UCSD-AML1 (cell line): Measurements from ENCODE around the gene CLEC2L.

Experiments used
- DNase-seq: peaks from one replicate; lab custom pipeline; 2025; ENCODE audit not compliant: unreplicated experiment; lab: John Stamatoyannopoulos, UW

CLEC2L gene

DNA sequence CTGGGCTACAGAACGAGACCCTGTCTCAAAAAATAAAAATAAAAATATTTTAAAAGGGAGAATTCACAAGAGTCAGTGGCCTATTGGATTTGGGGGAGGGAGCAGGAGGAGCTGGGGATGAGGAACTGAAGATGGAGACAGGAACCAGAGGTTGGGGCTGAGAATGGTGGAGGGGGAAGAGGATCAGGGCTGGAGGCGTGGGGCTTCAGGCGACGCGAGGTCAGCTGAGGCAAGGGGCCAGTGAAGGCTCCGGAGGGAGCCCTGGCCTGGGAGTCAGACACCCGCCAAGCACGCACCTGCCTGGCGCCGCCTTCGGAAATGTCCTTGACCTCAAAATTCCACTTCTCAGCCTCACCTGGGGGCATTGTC lies 671 bp upstream of the CLEC2L start:
- no peak for DNase-seq

DNA sequence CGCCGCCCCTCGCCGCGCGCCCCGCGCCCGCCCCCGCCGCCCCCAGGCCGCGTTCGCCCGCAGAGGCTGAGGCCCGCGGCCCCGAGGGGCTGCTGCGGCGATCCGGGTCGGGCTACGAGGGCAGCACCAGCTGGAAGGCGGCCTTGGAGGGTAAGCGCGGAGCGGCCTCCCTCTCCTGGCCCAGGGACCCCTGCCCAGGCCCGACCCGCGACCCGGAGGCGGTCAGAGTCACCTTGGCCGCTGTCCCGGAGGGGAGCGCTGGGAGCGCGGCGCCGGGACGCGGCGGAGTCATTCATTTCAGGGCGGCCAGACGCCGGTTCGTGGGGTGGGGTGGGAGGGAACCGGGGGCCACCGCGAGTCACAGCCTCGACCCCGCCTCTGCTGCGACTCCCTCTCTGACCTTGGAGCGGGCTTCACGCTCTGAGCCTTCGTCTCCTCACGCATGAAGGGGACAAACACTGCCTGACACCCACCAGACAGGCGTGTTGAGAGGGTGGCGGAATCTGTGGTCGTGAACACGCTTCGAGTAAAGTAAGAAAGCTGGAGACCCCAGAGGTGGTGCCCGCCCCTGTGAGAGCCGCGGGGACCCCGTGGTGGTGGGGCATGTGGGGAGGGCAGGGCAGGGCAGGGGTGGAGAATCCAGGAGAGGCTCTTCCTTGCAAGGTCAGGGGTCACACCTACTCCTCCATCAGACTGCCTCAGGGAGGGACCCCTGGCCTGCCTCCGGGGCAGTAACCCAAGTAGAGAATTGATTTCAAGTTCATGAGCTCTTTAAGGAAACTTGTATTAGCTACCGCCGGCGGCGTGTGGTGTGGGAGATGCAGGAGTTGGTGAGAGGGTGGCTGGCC lies 707 bp downstream of the CLEC2L start:
- no peak for DNase-seq

DNA sequence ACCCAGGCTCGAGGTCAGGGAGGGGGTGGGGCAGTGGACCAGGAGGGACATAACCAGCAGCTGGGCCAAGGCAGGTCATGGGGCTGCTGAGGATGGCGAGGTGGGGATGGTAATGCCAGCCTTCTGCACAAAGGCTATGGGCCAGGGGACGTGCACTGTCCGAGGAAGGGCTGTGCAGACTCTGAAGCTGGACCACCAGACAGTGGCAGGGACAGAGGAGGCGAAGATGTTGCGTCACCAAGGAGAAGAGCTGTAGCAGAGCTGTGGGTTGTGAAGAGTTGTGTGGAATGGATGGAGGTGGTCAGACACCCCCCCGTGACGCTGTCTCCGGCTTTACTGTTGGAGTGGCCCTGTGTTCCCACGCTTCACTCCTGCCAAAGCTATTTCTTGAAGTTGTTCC lies 1.8 kb downstream of the CLEC2L start:
- no peak for DNase-seq

DNA sequence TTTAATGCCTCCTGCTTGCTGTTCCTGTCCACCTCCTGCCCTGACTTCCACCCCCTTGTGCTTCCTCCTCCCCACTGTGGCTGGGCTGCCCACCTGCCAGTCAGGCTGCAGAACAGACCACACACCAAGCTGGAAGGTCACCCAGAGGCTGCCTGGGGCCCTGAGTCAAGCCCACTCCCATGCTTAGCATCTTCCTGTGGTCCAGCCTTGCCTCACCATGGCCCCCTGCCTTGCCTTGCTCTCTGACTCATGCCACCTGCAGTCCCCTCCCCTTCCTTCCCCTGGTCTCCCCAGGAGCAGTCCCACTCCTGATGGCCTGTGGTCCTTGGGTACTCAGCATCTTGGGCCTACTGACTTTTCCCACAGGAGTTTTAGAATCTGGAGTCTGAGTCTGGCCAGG lies 2.3 kb downstream of the CLEC2L start:
- peak; percentile 20 for DNase-seq

DNA sequence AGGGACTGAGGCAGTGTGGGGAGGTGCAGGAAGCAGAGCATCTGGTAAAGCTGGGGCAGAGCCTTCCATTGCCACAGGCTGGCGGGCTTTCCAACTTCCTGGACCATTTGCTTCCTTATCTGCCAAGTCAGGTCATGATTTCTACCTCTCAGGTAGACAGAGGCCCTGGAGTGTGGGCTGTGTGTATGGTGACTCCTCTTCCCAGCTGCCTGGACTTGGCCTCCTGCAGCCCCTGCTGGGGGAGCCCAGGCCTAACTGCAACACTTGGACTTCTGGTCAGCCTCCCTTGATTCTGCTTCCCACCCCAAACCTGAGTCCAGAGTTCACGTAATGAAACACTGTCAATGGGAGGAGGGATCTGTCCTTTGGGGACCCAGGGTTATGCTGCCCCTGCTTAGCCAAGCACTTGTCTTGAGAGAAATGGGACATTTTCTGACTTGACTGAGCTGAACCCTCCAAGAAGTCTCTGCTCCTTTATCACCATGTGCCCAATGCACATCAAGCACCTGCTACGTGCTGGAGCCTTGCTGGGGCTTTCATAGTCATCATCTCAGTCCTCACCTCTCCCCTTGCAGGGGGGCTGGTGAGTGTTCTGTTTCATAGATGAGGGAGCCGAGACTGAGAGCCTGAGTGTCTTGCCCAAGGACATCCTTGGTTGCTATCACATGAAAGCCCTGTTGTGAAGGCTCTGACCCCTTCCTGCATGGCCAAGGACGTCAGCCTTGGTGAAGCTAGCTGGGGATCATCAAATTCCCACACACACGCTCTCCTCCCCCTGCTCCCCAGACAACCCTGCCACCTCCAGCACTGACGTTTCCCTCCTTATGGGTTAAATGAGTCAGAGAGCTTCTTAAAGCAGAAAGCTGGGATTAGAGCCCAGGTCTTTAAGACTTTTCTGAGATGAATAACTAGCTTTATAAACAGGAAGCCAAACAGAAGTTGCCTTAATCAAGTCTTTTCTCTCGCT lies 3.4 kb downstream of the CLEC2L start:
- no peak for DNase-seq

DNA sequence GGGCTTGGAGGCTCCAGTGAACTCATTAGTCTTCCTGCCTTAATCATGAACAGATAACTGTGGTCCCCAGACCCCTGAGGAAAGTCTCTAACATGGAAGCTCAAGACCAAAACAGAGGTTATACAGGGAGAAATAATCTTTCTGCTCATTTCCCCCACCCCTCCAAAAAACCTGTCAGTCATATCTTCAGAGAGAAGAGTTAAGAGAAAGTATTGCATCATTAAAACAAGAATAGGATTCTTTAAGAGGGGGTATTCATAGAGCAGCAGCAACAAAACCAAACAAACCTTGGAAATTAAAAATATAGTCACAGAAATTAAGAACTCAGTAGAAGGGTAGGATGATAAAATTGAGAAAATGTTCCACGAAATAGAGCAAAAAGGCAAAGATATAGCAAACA lies 7.6 kb downstream of the CLEC2L start:
- DNase-seq, result no peak

DNA sequence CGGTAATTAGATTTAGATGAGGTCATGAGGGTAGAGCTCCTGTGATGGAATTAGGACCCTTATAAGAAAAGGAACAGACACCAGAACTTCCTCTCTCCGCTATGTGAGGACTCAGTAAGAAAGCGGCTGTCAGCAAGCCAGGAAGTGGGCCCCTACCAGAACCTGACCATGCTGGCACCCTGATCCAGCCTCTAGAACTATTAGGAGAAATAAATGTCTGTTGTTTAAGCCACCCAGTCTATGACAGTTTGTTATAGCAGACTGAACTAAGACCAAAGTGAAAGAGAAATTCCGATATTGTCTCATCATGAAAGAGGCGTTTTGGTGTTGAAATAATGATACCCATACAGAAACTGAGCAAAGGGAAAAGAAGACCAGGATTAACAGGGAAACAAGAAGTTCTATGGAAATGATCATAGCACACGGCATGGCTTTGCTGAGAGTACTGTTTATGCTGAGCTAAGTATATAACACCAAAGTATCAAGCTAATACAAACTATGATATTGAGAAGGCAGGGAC lies 9.2 kb downstream of the CLEC2L start:
- no peak for DNase-seq

DNA sequence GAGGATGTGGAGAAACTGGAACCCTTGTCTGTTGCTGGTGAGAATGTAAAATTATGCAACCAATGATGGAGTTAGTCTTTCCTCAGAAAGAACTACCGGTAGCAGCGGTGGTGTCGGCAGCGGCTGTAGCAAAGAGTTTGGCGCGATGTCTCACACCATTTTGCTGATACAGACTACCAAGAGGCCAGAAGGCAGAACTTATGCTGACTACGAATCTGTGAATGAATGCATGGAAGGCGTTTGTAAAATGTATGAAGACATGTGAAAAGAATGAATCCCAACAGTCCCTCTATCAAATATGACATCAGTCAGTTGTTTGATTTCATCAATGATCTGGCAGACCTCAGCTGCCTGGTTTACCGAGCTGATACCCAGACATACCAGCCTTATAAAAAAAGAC lies 10.6 kb downstream of the CLEC2L start:
- DNase-seq, result no peak

DNA sequence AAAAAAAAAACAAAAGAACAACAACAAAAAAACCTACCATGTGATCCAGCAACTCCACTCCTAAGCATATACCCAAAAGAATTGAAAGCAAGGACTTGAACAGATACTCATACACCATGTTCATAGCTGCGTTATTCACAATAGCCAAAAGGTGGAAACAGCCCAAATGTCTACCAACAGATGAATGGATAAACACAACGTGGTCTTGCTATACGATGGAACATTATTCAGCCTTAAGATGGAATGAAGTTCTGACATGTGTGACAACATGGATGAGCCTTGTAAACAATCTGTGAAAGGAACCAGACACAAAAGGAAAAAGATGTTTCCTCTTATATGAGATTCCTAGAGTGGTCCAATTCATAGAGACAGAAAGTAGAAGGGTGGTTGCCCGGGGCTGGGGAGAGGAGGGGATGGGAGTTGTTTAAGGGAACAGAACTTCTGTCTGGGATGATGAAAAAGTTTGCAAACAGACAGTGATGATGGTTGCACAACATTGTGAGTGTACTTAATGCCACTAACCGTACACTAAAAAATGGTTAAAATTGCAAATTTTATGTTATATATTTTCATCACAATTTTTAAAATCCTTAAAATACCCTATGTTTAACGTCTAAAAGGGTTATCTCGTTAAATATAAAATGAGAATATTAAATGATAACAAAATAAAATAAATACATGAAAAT lies 11.6 kb downstream of the CLEC2L start:
- no peak for DNase-seq

DNA sequence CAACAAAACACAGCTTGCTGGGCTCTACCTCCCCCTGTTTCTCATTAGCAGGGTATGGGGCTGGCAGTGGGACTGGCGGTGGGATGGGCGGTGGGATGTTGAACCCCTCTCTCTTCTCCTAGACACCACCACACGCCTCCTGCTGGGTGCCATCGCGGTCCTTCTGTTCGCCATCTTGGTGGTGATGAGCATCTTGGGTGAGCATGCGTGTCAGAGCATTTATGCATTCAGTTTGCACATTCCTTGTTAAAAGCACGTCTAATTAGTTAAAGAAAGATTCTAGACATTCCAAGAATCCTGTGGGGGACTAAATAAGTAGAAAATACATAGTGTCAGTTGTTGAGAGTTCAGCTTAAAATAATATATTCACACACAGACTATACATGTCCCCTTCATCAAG lies 12.7 kb downstream of the CLEC2L start:
- no peak for DNase-seq

DNA sequence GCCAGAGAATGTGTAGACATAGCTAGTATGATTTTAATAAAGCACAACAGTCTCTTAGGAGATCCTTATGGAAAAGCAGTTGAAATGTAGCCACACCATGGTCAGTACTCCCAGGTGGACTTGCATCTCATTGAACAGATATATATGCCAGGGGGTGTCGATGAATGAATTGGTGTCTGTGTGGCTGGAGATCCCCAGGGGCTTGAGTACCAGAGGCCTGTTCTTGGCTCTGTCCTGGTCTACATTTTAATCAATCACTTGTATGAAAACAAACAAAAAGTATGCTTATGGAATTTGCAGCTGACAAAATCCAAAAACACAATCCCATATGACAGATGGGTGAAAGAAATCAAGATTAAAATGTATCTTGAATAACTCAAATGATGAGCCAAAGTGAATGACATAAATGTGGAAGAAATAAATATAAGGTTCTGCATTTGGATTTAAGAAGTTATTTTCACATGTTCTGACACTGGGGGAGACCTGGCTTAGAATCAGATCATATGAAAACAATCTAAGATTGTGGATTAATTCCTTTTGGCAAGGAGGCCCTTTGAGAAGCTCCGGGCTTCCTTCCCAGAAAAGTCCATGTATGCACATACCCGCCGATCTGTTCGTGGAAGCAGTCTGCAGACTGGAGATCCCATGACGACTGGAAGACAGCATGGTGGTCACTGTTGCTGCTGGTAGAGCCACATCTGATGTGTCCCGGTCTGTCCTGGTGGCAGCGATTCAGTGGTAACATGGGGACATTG lies 15.6 kb downstream of the CLEC2L start:
- no peak for DNase-seq

DNA sequence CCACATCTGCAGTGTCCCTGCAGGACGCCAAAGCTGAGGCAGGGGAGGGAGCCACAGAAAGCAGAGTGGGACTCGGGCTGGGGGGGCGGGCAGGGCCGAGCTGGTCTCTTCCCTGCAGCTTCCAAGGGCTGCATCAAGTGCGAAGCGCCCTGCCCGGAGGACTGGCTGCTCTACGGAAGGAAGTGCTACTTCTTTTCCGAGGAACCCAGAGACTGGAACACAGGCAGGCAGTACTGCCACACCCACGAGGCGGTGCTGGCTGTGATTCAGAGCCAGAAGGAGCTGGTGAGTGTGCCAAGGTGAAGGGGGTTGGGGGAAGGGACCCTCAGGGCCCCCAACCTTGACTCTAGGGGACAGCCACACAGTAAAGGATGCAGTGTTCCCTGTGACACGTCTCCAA lies 16.7 kb downstream of the CLEC2L start:
- no peak for DNase-seq

DNA sequence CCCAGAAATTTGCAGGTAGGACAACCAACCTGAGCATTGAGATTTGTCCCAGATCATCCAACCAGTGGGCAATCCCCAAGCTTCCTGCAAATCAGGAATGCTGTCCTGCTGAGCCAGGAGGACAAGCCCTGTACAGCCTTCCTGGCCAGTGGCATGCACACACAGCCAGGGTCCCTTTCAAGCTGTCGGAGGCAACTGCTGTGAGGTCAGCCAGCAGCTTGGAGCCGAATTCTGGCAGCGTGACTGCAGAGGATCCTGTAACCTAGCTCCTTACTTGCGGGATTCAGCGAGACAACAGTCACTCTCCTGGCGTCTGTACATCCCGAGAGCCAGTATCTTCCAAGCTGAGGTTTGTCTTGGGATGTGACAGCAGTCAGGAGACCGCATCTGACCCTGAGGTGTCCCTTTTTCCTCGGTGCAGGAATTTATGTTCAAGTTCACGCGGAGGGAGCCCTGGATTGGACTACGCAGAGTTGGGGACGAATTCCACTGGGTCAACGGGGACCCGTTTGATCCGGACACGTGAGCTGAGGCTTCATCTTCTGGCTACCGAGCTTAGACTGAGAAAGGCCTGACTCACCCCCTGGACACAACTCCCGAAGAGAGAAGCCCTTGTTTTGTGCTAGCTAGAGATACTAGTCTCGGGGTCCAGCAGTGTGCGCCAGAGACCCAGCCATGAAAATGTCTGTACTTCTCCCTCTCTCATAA lies 18.3 kb downstream of the CLEC2L start:
- DNase-seq, result no peak

DNA sequence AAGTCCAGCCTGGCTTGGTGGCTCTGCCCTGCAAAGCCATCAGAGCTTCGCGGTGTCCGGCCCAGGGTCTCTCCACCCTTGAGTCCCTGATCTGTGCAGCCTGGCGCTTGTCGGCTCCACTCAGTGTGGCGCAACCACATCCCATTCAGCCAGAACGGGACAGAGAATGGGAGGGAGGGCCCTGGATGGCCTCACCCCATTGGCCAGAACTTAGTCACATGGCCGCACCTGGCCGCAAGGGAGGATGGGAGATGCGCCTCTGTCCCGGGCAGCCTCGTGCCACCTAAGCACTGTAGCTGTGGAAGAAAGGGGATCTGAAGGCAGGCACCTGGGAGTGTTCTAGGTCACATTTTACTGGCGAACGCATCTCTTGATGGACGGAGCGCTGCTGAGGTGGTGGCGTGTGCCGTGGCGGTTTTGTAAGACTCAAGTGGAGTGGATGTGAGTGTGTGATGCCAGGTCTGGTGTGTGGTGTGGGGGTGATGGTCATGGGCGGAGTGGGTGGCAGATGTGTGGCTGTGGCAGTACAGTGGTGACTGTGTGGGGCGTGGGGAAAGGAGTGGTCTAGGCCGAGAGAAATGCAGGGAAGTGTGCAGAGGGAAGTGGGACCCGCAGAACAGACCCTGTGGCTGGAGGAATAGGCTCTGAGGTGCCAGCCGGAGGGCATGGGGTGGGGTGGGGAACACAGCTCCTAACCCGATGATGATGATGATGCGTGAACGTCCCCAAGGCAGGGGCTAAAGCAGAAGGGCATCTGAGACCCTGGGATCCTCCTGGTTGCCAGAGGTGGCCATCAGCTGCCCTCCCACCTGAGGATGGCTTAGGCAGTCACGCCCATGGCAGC lies 19.0 kb downstream of the CLEC2L start:
- DNase-seq, result no peak

DNA sequence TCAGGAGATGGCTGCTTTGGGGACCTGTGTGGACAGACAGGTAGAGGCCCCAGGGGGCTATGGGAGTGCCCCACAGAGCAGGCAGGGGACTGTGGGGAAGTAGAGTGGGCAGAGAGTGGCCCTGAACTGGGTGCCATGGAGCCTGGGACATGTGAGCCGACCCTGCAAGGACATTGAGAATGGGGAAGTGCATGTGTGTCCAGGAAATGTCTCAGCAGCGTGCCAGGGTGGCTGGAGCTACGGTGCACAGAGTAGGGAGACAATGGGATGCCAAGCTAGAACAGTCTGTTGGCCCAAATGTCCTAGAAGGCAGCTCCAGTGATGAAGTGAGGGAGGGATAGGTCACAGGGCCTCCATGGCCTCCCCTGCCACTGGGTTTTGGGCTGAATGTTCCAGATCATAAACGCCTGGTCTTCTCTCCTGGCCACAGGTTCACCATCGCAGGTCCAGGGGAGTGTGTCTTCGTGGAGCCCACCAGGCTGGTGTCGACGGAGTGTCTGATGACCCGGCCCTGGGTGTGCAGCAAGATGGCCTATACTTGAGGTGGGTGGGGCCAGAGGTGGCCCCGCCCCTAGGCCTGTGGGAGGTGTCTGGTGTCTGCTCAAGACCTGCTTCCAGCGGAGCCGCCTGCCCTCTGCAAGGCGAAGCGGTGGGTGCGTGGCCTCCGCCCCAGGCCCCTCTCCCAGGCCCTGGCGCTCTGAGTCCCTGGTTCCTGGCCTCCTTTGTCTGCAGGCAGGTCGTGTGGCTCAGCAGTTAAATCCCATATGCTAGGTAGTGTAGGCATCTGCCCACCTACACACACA lies 20.5 kb downstream of the CLEC2L start:
- DNase-seq, result peak; percentile 21

DNA sequence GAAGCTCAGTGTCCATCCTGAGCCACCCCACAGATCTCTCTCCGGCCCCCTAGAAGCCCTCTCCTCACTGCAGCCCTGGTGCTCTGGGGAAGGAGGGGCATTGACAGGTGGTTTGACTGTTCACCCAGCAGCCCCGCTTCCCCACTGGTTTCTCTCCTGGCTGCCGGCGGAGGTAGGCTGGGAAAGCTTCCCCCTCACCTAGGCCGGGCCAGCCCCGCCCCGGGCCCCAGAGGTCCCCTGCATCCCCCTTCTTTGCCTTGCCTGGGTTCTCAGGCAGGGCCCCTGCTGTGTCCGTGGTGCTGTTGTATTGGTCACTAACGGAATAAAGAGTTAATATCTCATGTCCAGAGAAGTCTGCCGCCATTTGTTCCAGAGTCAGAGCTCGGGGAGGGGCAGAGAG lies 21.2 kb downstream of the CLEC2L start:
- DNase-seq, result no peak

DNA sequence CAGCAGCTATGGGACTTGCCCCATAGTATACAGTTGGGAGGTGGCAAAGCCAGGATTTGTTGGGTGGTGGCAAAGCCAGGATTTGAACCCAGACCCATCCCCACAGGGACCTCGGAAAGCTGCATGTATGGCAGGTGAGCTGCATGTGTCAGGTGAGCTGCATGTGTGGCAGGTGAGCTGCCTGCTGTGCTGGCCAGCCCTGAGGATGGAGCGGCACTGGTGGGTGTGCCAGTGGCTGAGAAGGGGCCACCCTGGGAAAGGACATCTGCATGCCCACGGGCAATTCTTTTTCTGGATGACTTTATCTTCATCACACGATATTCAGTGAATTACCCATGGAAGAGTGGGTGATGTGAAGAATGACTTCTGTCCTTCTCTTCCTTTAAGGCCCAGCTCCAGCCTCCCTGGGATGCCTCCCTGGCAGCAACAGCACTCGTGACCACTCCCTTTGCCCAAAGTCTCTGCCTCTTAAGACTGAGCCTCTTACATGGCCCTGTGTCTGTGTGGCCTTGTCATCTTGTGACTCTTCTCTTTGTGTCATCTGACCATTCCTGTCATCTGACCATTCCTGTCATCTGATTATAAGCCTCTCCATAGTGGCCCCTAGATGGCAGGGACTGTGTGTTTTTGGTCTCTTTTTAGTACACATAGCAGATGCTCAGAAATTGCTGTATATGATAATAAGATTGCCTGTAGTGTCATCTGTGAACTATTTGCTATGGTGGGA lies 25.0 kb downstream of the CLEC2L start:
- DNase-seq, result no peak
